OCI-LY3 (cell line): Measurements from ENCODE around the gene P2RY8.

Source experiments
- H2AFZ ChIP-seq: fragments of 200-600, 300-600 bp; shearing (Covaris generic); 2 replicates; pipeline ENCODE4 v1.6.0; 2014; ENCODE audit warnings: antibody characterized with exemption, low read depth, low read length
- H3K27ac ChIP-seq: fragments of 200-600, 300-600 bp; sonication (generic); 2 replicates; pipeline ENCODE4 v1.5.1; 2014; ENCODE audit warnings: mild to moderate bottlenecking, low read length, moderate library complexity, mixed read lengths
- H3K27me3 ChIP-seq: fragments of 200-600, 300-600 bp; sonication (generic); 2 replicates; pipeline ENCODE4 v1.6.1; 2014; ENCODE audit warnings: low read depth, low read length, mixed read lengths
- H3K36me3 ChIP-seq: fragments of 200-600, 300-600 bp; sonication (generic); replicated peaks from 2 replicates; pipeline ENCODE3; 2014; ENCODE audit warnings: low read depth, low read length, mixed read lengths
- H3K4me1 ChIP-seq: fragments of 300-600, 200-600 bp; sonication (generic); 2 replicates; pipeline ENCODE4 v1.6.1; 2014; ENCODE audit warnings: low read length, mixed read lengths
- H3K4me2 ChIP-seq: fragments of 200-600, 300-600 bp; sonication (generic); 2 replicates; pipeline ENCODE4 v1.6.1; 2014; ENCODE audit warnings: low read length, mixed read lengths
- H3K4me3 ChIP-seq: fragments of 300-600, 200-600 bp; sonication (generic); 2 replicates; pipeline ENCODE4 v1.5.1; 2014; ENCODE audit warnings: antibody characterized with exemption, mild to moderate bottlenecking, low read length, moderate library complexity
- H3K79me2 ChIP-seq: fragments of 300-600, 200-600 bp; shearing (Covaris generic); 2 replicates; pipeline ENCODE4 v1.6.1; 2014; ENCODE audit warnings: mild to moderate bottlenecking, low read length, mixed read lengths
- H3K9ac ChIP-seq: fragments of 300-600, 200-600 bp; shearing (Covaris generic); 2 replicates; pipeline ENCODE4 v1.6.0; 2014; ENCODE audit warnings: mild to moderate bottlenecking, low read length, moderate library complexity
- H3K9me3 ChIP-seq: fragments of 200-600, 300-600 bp; shearing (Covaris generic); 2 replicates; pipeline ENCODE4 v1.6.1; 2014; ENCODE audit warnings: low read length, mixed read lengths; ENCODE audit not compliant: insufficient read depth
- H4K20me1 ChIP-seq: fragments of 200-600, 300-600 bp; sonication (generic); 2 replicates; pipeline ENCODE4 v1.6.1; 2016; ENCODE audit warnings: low read length, mixed read lengths; ENCODE audit not compliant: insufficient read depth
- CTCF ChIP-seq: fragments of 200-600, 300-600 bp; sonication (generic); IDR thresholded peaks from 2 replicates; pipeline ENCODE4 v1.5.1; 2014; ENCODE audit warnings: antibody characterized with exemption, low read length, low read depth
- EZH2phosphoT487 ChIP-seq: fragments of 200-600 bp; shearing (Covaris generic); IDR thresholded peaks from 2 replicates; pipeline ENCODE4 v1.6.1; 2018; ENCODE audit warnings: antibody characterized with exemption, mixed run types, low read depth

The P2RY8 gene

GRCh38 chrX:1444561-1445500 is 92.2 kb downstream of the P2RY8 start:
- Histone ChIP-seq H3K79me2 (peaks cover 81% of the 10 kb centered on the region), H4K20me1 (peaks cover 38% of the 10 kb centered on the region), H3K36me3 (peaks cover 67% of the 10 kb centered on the region), H2AFZ (no peak overlapping the region), H3K27me3 (no peaks in the 10 kb centered on the region), H3K9ac (no peak overlapping the region), H3K4me1 (no peaks in the 10 kb centered on the region), H3K9me3 (peaks cover 5% of the 10 kb centered on the region), H3K4me3 (no peak overlapping the region), H3K27ac (no peak overlapping the region), H3K4me2 (no peak overlapping the region)
- no peak for TF ChIP-seq EZH2phosphoT487
- TF ChIP-seq CTCF, result no peak

- H3K9ac ChIP-seq, result no peak overlapping the region
- peaks cover 68% of the 10 kb centered on the region for H3K79me2 ChIP-seq
- no peak for TF ChIP-seq CTCF
- TF ChIP-seq EZH2phosphoT487, result no peak
- H4K20me1 ChIP-seq, result peaks cover 30% of the 10 kb centered on the region
- H3K27ac ChIP-seq, result no peak overlapping the region
- H2AFZ ChIP-seq, result no peak overlapping the region
- H3K27me3 ChIP-seq, result no peaks in the 10 kb centered on the region
- no peaks in the 10 kb centered on the region; the same call in 1 of the 2 replicates for H3K9me3 ChIP-seq
- H3K4me3 ChIP-seq, result no peak overlapping the region
- no peak overlapping the region for H3K4me2 ChIP-seq
- H3K4me1 ChIP-seq, result no peaks in the 10 kb centered on the region
- H3K36me3 ChIP-seq, result peaks cover 67% of the 10 kb centered on the region
Measured at GRCh38 chrX:1443496-1444075, 93.4 kb downstream of the P2RY8 start.

GRCh38 chrX:1442724-1443367 is 94.1 kb downstream of the P2RY8 start:
- peaks cover 61% of the 10 kb centered on the region for H3K79me2 ChIP-seq
- TF ChIP-seq CTCF (no peak), EZH2phosphoT487 (no peak)

More at GRCh38 chrX:1442724-1443367, 94.1 kb downstream of the P2RY8 start:
- Histone ChIP-seq H3K9me3 (no peaks in the 10 kb centered on the region; the same call in 1 of the 2 replicates), H4K20me1 (peaks cover 30% of the 10 kb centered on the region), H3K9ac (no peak overlapping the region), H3K27ac (no peak overlapping the region), H3K4me3 (no peak overlapping the region), H2AFZ (no peak overlapping the region), H3K36me3 (peaks cover 70% of the 10 kb centered on the region), H3K4me2 (no peak overlapping the region), H3K27me3 (no peaks in the 10 kb centered on the region), H3K4me1 (no peaks in the 10 kb centered on the region)
